MM.1S (cell line): ENCODE measurements around the gene TAF4B.

Experiments
- CTCF ChIP-seq: fragments of 300-600 bp; sonication (generic); IDR thresholded peaks from 2 replicates; pipeline ENCODE4 v1.5.1; 2016; ENCODE audit warnings: antibody characterized with exemption, low read length, mixed read lengths
- EZH2 ChIP-seq: fragments of 300-600 bp; sonication (generic); optimal IDR thresholded peaks from 2 replicates; pipeline ENCODE3; 2017; ENCODE audit warnings: low read depth, mild to moderate bottlenecking, antibody characterized with exemption, low read length, mixed read lengths
- EZH2phosphoT487 ChIP-seq: fragments of 300-600 bp; sonication (generic); IDR thresholded peaks from 2 replicates; pipeline ENCODE4 v1.6.1; 2018; ENCODE audit warnings: antibody characterized with exemption, low read length

GRCh38 chr18:26421931-26422330, 195.7 kb downstream of the TAF4B start:
- TF ChIP-seq CTCF (no peak), EZH2 (no peak), EZH2phosphoT487 (no peak)
